SK-N-SH treated with all-trans-retinoic acid at 6 μM for 48 hours (cell line): Measurements from ENCODE around the gene TNPO1.
"Not testable (repeated sequence)": the region's sequence is repeated elsewhere in the genome, so short reads cannot be mapped to it uniquely, and the experiment has no call there.

Experiments used
- BACH2 ChIP-seq: fragments of 250-450 bp; sonication (Bioruptor Pico); IDR thresholded peaks from 2 replicates; pipeline ENCODE4 v1.9.0; 2021; ENCODE audit warnings: mild to moderate bottlenecking, borderline replicate concordance
- PATZ1 ChIP-seq: fragments of 250-450 bp; sonication (Bioruptor Pico); IDR thresholded peaks from 2 replicates; pipeline ENCODE4 v1.8.0; 2020; ENCODE audit warnings: mild to moderate bottlenecking, moderate library complexity, borderline replicate concordance
- TCF4 ChIP-seq: fragments of 250-450 bp; sonication (Bioruptor Pico); IDR thresholded peaks from 2 replicates; pipeline ENCODE4 v1.8.0; 2021; ENCODE audit warnings: mild to moderate bottlenecking, moderate library complexity, borderline replicate concordance
- ZFP30 ChIP-seq: fragments of 450-650 bp; formaldehyde crosslinking; IDR thresholded peaks from 2 replicates; pipeline ENCODE4 v1.5.0; 2022; ENCODE audit warnings: mild to moderate bottlenecking, moderate library complexity

- TF ChIP-seq ZFP30; BACH2 (CRISPR knock-in tag); TCF4; PATZ1 (CRISPR knock-in tag): not testable (repeated sequence)
Observed at GRCh38 chr5:72808637-72809036, 7.8 kb upstream of the TNPO1 start.
